ENCODE measurements around the gene MASP1. TPM values are rescaled to one million over a fixed set of nuclear protein-coding genes. Genes with fewer than 3 reads are reported as not detected.
"Not testable (repeated sequence)": the region's sequence is repeated elsewhere in the genome, so short reads cannot be mapped to it uniquely, and the experiment has no call there.

Gene MASP1
- total RNA-seq, 4 donors from 2014 or later, result 3.8 to 9.9 (median 6.9) TPM

- ATAC-seq (ENCODE audit: low FRiP score) (peak; percentile 51), DNase-seq (ENCODE audit: low spot score) (no peak)
- no peak for TF ChIP-seq CTCF (IDR thresholded peaks at IDR 0.05)
Observed at GRCh38 chr3:187243933-187244524, 47.5 kb downstream of the MASP1 start.

- no peak for DNase-seq (ENCODE audit: low spot score)
- no peak for TF ChIP-seq CTCF (IDR thresholded peaks at IDR 0.05)
- no peak for ATAC-seq (ENCODE audit: low FRiP score)
Observed at GRCh38 chr3:187242900-187243299, 48.6 kb downstream of the MASP1 start.

- TF ChIP-seq CTCF (IDR thresholded peaks at IDR 0.05), result no peak
- DNase-seq (ENCODE audit: low spot score) (no peak), ATAC-seq (ENCODE audit: low FRiP score) (no peak)
Observed at GRCh38 chr3:187242435-187242834, 49.1 kb downstream of the MASP1 start.

DNA sequence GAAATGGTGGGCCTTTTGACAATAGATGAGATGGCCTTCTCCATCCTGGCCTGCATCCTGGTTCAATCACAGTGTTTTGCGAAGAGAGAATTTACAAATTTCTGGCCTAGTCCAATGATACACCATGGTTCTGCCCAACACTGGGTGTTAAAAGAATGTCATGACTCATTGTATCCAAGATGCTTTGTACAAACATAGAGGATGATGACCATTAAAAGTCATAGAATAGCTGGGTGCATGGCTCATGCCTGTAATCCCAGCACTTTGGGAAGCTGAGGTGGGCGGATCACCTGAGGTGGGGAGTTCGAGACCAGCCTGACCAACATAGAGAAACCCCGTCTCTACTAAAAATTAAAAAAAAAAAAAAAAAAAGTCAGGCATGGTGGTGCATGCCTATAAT lies 52.7 kb downstream of the MASP1 start:
- ATAC-seq (ENCODE audit: low FRiP score); DNase-seq (ENCODE audit: low spot score): not testable (repeated sequence)

DNA sequence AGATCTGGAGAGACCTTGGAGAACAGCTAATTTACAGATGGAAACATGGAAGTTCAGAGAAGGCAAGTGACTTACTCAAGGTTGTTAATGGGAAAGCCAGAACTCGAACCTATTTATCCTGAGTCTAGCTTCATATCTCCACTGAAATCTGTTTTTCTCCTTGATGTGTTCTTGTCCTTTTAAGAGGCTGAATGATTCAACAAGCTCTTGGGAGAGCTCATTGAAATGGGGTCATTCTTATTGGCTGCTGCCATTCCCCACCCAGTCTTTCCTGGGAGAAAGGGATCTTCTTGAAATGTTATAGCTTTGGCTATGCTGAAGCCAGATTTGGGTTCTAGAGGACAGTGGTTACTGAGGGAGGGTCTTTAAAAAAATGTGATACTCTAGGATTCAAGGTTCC lies 53.3 kb downstream of the MASP1 start:
- ATAC-seq (ENCODE audit: low FRiP score), result no peak
- no peak for TF ChIP-seq CTCF (IDR thresholded peaks at IDR 0.05)
- DNase-seq (ENCODE audit: low spot score), result no peak

DNA sequence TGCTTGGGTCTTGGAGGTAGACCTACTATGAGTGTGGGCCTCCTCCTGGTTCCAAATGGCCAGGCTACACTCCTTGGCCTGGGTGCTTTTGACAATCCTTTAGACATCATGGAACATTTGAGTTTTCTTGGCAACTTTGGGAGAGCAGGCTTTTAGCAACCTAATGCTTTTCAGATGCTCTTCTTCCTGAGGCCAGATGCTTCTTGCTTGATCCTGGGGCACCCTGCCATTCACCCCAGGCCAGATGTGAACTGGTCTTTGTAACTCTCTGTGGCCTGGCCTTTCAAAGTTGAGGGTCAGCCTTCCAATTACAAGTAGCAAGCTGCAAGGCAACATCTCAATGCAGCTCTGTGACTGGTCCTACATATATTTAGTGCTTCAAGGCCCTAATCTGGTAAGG lies 53.8 kb downstream of the MASP1 start:
- ATAC-seq (ENCODE audit: low FRiP score) (no peak), DNase-seq (ENCODE audit: low spot score) (no peak)
- no peak for TF ChIP-seq CTCF (IDR thresholded peaks at IDR 0.05)

DNA sequence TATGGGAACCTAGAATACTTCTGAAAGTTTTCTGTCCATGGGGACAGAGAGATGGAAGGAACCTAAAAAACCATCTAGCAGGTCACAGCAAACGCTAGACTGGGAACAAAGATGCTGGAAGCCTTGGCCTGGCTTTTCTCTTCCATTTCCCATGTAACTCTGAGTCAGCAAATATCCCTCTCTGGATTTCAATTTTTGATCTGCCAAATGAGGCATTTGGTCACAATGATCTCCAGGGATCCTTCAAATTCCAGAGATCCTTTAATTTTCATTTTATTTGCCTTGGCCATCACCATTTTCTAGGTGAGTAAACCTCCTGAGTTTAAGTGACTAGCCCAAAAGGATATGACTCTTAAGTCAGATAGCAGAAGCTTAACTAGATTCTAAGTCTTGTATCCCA lies 54.6 kb downstream of the MASP1 start:
- DNase-seq (ENCODE audit: low spot score), result no peak
- no peak for TF ChIP-seq CTCF (IDR thresholded peaks at IDR 0.05)
- no peak for ATAC-seq (ENCODE audit: low FRiP score)

DNA sequence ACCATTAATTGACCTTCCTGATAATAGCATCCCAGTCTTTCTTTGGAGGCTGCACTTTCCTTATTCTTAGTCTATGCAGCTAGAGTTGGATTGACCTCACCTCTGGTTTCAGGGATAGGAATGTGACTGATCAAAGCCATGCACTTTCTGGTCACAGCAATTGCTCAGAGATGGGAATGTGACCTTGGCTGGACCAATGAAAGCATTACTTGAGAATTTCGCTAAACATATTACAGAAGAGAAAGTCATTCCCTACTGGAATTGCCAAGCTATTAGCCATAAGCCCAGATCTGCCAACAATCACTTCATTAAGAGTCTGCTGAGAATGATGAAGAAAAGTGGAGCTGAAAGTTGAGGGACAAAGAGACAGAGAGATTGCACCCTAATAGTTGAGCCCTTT lies 61.5 kb downstream of the MASP1 start:
- no peak for DNase-seq (ENCODE audit: low spot score)
- ATAC-seq (ENCODE audit: low FRiP score), result no peak
- no peak for TF ChIP-seq CTCF (IDR thresholded peaks at IDR 0.05)

Data from omental fat pad (tissue), 4 donors.